T-helper 2 cell treated with Interferon-gamma antibody and Interleukin-4, amounts not matched to agents 5 μg/mL and 100 μg/mL, for 36 hours (primary cell): ENCODE data around the gene SGMS1.
"Not testable (repeated sequence)": the region's sequence is repeated elsewhere in the genome, so short reads cannot be mapped to it uniquely, and the experiment has no call there.

ENCODE experiments used
- DNase-seq: peaks from one replicate; pipeline ENCODE4 v3.0.0; 2021; ENCODE audit warnings: low spot score
- H3K27ac Mint-ChIP-seq: one replicate; pipeline ENCODE4 v1.8.0; 2021; ENCODE audit warnings: mild to moderate bottlenecking, mixed read lengths
- H3K27me3 Mint-ChIP-seq: one replicate; pipeline ENCODE4 v1.8.0; 2021; ENCODE audit warnings: low read depth, mixed read lengths
- H3K36me3 Mint-ChIP-seq: one replicate; pipeline ENCODE4 v1.8.0; 2021; ENCODE audit warnings: low read depth, mixed read lengths
- H3K4me1 Mint-ChIP-seq: one replicate; pipeline ENCODE4 v1.8.0; 2021; ENCODE audit warnings: low read depth, mixed read lengths
- H3K4me3 Mint-ChIP-seq: one replicate; pipeline ENCODE4 v1.8.0; 2022; ENCODE audit warnings: mild to moderate bottlenecking, moderate library complexity, mixed read lengths
- H3K9me3 Mint-ChIP-seq: one replicate; pipeline ENCODE4 v1.8.0; 2021; ENCODE audit warnings: mixed read lengths

The SGMS1 gene

GRCh38 chr10:50452603-50453002 is 171.2 kb downstream of the SGMS1 start:
- H3K4me3 Mint-ChIP-seq, result no peak overlapping the region
- no peaks in the 10 kb centered on the region for H3K27me3 Mint-ChIP-seq
- no peaks in the 10 kb centered on the region for H3K9me3 Mint-ChIP-seq
- DNase-seq, result no peak
- peaks cover 7% of the 10 kb centered on the region for H3K4me1 Mint-ChIP-seq
- H3K27ac Mint-ChIP-seq, result no peak overlapping the region
- H3K36me3 Mint-ChIP-seq, result no peaks in the 10 kb centered on the region

GRCh38 chr10:50447691-50448090 is 176.1 kb downstream of the SGMS1 start:
- DNase-seq, result no peak
- H3K4me1 Mint-ChIP-seq, result peaks cover 10% of the 10 kb centered on the region
- H3K27me3 Mint-ChIP-seq, result no peaks in the 10 kb centered on the region
- peaks cover 17% of the 10 kb centered on the region for H3K9me3 Mint-ChIP-seq
- H3K4me3 Mint-ChIP-seq, result no peak overlapping the region
- peaks cover 15% of the 10 kb centered on the region for H3K36me3 Mint-ChIP-seq
- H3K27ac Mint-ChIP-seq, result no peak overlapping the region

GRCh38 chr10:50445777-50446176 is 178.0 kb downstream of the SGMS1 start:
- not testable (repeated sequence) for H3K27me3 Mint-ChIP-seq, H3K27ac Mint-ChIP-seq, H3K4me3 Mint-ChIP-seq, H3K4me1 Mint-ChIP-seq, DNase-seq
- Mint-ChIP-seq H3K36me3 (peaks cover 15% of the 10 kb centered on the region), H3K9me3 (peaks cover 17% of the 10 kb centered on the region)

GRCh38 chr10:50440489-50440888 is 183.3 kb downstream of the SGMS1 start:
- Mint-ChIP-seq H3K27ac (no peak overlapping the region), H3K36me3 (peaks cover 9% of the 10 kb centered on the region), H3K4me3 (no peak overlapping the region), H3K9me3 (peaks cover 8% of the 10 kb centered on the region), H3K27me3 (no peaks in the 10 kb centered on the region), H3K4me1 (peaks cover 32% of the 10 kb centered on the region)
- no peak for DNase-seq

- H3K4me1 Mint-ChIP-seq, result peaks cover 32% of the 10 kb centered on the region
- H3K4me3 Mint-ChIP-seq, result no peak overlapping the region
- DNase-seq, result no peak
- H3K9me3 Mint-ChIP-seq, result peaks cover 5% of the 10 kb centered on the region
- no peaks in the 10 kb centered on the region for H3K27me3 Mint-ChIP-seq
- H3K27ac Mint-ChIP-seq, result no peak overlapping the region
- H3K36me3 Mint-ChIP-seq, result peaks cover 6% of the 10 kb centered on the region
Measured at GRCh38 chr10:50439806-50440205, 183.9 kb downstream of the SGMS1 start.

- DNase-seq, result no peak
- Mint-ChIP-seq H3K4me3 (peak overlapping the region; percentile 1), H3K4me1 (peaks cover 35% of the 10 kb centered on the region), H3K27ac (no peak overlapping the region), H3K27me3 (no peaks in the 10 kb centered on the region), H3K36me3 (peaks cover 4% of the 10 kb centered on the region), H3K9me3 (peaks cover 3% of the 10 kb centered on the region)
Measured at GRCh38 chr10:50439187-50439586, 184.6 kb downstream of the SGMS1 start.

- peaks cover 6% of the 10 kb centered on the region for H3K36me3 Mint-ChIP-seq
- H3K27ac Mint-ChIP-seq, result no peak overlapping the region
- no peak overlapping the region for H3K4me3 Mint-ChIP-seq
- H3K27me3 Mint-ChIP-seq, result no peaks in the 10 kb centered on the region
- H3K9me3 Mint-ChIP-seq, result no peaks in the 10 kb centered on the region
- H3K4me1 Mint-ChIP-seq, result peaks cover 42% of the 10 kb centered on the region
- no peak for DNase-seq
Measured at GRCh38 chr10:50438049-50438936, 185.5 kb downstream of the SGMS1 start.

GRCh38 chr10:50437248-50437647 is 186.5 kb downstream of the SGMS1 start:
- H3K9me3 Mint-ChIP-seq, result no peaks in the 10 kb centered on the region
- H3K4me3 Mint-ChIP-seq, result no peak overlapping the region

GRCh38 chr10:50436805-50437204 is 187.0 kb downstream of the SGMS1 start:
- H3K27me3 Mint-ChIP-seq, result no peaks in the 10 kb centered on the region
- H3K4me1 Mint-ChIP-seq, result peaks cover 53% of the 10 kb centered on the region
- H3K27ac Mint-ChIP-seq, result no peak overlapping the region
- H3K4me3 Mint-ChIP-seq, result no peak overlapping the region
- no peaks in the 10 kb centered on the region for H3K9me3 Mint-ChIP-seq
- DNase-seq, result no peak
- peaks cover 15% of the 10 kb centered on the region for H3K36me3 Mint-ChIP-seq

More at GRCh38 chr10:50437248-50437647, 186.5 kb downstream of the SGMS1 start:
- peaks cover 15% of the 10 kb centered on the region for H3K36me3 Mint-ChIP-seq
- H3K27ac Mint-ChIP-seq, result no peak overlapping the region
- no peaks in the 10 kb centered on the region for H3K27me3 Mint-ChIP-seq
- peaks cover 50% of the 10 kb centered on the region for H3K4me1 Mint-ChIP-seq
- DNase-seq, result no peak

GRCh38 chr10:50432211-50433009 is 191.3 kb downstream of the SGMS1 start:
- peak overlapping the region; percentile 72 for H3K27ac Mint-ChIP-seq
- peaks cover 41% of the 10 kb centered on the region for H3K4me1 Mint-ChIP-seq
- H3K36me3 Mint-ChIP-seq, result peaks cover 18% of the 10 kb centered on the region
- H3K9me3 Mint-ChIP-seq, result no peaks in the 10 kb centered on the region
- DNase-seq, result no peak
- H3K4me3 Mint-ChIP-seq, result peak overlapping the region; percentile 38
- no peaks in the 10 kb centered on the region for H3K27me3 Mint-ChIP-seq

GRCh38 chr10:50431791-50432190 is 192.0 kb downstream of the SGMS1 start:
- peak overlapping the region; percentile 73 for H3K27ac Mint-ChIP-seq
- peak overlapping the region; percentile 49 for H3K4me3 Mint-ChIP-seq
- H3K9me3 Mint-ChIP-seq, result no peaks in the 10 kb centered on the region
- no peaks in the 10 kb centered on the region for H3K27me3 Mint-ChIP-seq
- DNase-seq, result peak; percentile 47
- H3K36me3 Mint-ChIP-seq, result peaks cover 18% of the 10 kb centered on the region
- H3K4me1 Mint-ChIP-seq, result peaks cover 37% of the 10 kb centered on the region

- no peaks in the 10 kb centered on the region for H3K27me3 Mint-ChIP-seq
- H3K4me3 Mint-ChIP-seq, result peak overlapping the region; percentile 49
- H3K4me1 Mint-ChIP-seq, result peaks cover 43% of the 10 kb centered on the region
- H3K9me3 Mint-ChIP-seq, result no peaks in the 10 kb centered on the region
- peaks cover 18% of the 10 kb centered on the region for H3K36me3 Mint-ChIP-seq
- H3K27ac Mint-ChIP-seq, result peak overlapping the region; percentile 73
- no peak for DNase-seq
Measured at GRCh38 chr10:50431133-50431532, 192.6 kb downstream of the SGMS1 start.

GRCh38 chr10:50426485-50426884 is 197.3 kb downstream of the SGMS1 start:
- H3K27me3 Mint-ChIP-seq, result peaks cover 3% of the 10 kb centered on the region
- DNase-seq, result no peak
- peaks cover 3% of the 10 kb centered on the region for H3K36me3 Mint-ChIP-seq
- no peak overlapping the region for H3K4me3 Mint-ChIP-seq
- H3K27ac Mint-ChIP-seq, result no peak overlapping the region
- no peaks in the 10 kb centered on the region for H3K9me3 Mint-ChIP-seq
- peaks cover 24% of the 10 kb centered on the region for H3K4me1 Mint-ChIP-seq

- not testable (repeated sequence) for DNase-seq, H3K27me3 Mint-ChIP-seq, H3K36me3 Mint-ChIP-seq, H3K4me3 Mint-ChIP-seq, H3K9me3 Mint-ChIP-seq, H3K27ac Mint-ChIP-seq
- peaks cover 25% of the 10 kb centered on the region for H3K4me1 Mint-ChIP-seq
Measured at GRCh38 chr10:50425215-50425614, 198.5 kb downstream of the SGMS1 start.
